Ishikawa (cell line): Measurements from ENCODE around the gene WSCD1.

Source experiments
- CEBPB ChIP-seq: IDR thresholded peaks from 2 replicates; pipeline ENCODE4 v1.6.1; 2012
- CREB1 ChIP-seq: IDR thresholded peaks from 2 replicates; pipeline ENCODE4 v1.6.1; 2012; ENCODE audit warnings: low read depth
- EGR1 ChIP-seq: IDR thresholded peaks from 2 replicates; pipeline ENCODE4 v1.6.1; 2012
- EP300 ChIP-seq: IDR thresholded peaks from 2 replicates; pipeline ENCODE4 v1.6.1; 2012; ENCODE audit warnings: borderline replicate concordance
- FOXM1 ChIP-seq: IDR thresholded peaks from 2 replicates; pipeline ENCODE4 v1.6.1; 2012; ENCODE audit warnings: low read depth, borderline replicate concordance
- NFIC ChIP-seq: IDR thresholded peaks from 2 replicates; pipeline ENCODE4 v1.6.1; 2012
- RAD21 ChIP-seq: IDR thresholded peaks from 2 replicates; pipeline ENCODE4 v1.6.1; 2012; ENCODE audit warnings: low read depth
- TAF1 ChIP-seq: IDR thresholded peaks from 2 replicates; pipeline ENCODE4 v1.6.1; 2012; ENCODE audit warnings: low read depth, mild to moderate bottlenecking
- TCF12 ChIP-seq: IDR thresholded peaks from 2 replicates; pipeline ENCODE4 v1.6.1; 2012; ENCODE audit warnings: low read depth
- TEAD4 ChIP-seq: IDR thresholded peaks from 2 replicates; pipeline ENCODE4 v1.6.1; 2012
- YY1 ChIP-seq: IDR thresholded peaks from 2 replicates; pipeline ENCODE4 v1.6.1; 2012; ENCODE audit warnings: low read depth
- ZBTB7A ChIP-seq: IDR thresholded peaks from 2 replicates; pipeline ENCODE4 v1.6.1; 2012; ENCODE audit warnings: low read depth
- TF ChIP-seq, protein P1 (sequence below): IDR thresholded peaks from 2 replicates; pipeline ENCODE4 v1.6.1; 2012; ENCODE audit warnings: low read depth, mild to moderate bottlenecking
- TF ChIP-seq, protein P2 (sequence below): IDR thresholded peaks from 2 replicates; pipeline ENCODE4 v1.6.1; 2012
- TF ChIP-seq, protein P3 (sequence below): IDR thresholded peaks from 2 replicates; pipeline ENCODE4 v1.6.1; 2012

The WSCD1 gene

DNA sequence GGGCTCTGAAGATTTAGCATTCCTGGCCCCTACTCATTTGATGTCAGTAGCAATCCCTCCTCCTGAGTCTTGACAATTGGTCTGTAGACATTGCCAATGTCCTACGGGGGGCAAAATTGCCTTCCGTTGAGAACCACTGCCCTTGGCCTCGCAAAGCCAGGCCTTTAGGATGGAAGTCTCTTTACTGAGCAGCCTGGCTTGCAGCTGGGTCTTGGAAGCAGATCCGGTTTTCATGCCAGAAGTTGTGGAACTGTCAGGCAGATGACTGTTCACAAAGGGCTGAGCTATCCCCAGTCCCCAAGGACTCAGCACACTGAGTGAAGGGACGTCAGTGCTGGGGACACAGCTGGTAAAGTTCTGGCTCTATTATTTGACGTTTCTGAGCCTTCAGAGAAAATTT, 83.2 kb downstream of the WSCD1 start:
- TF ChIP-seq NFIC: no peak
- TF ChIP-seq EP300: no peak
- TF ChIP-seq ZBTB7A: no peak
- no peak for TF ChIP-seq FOXM1

DNA sequence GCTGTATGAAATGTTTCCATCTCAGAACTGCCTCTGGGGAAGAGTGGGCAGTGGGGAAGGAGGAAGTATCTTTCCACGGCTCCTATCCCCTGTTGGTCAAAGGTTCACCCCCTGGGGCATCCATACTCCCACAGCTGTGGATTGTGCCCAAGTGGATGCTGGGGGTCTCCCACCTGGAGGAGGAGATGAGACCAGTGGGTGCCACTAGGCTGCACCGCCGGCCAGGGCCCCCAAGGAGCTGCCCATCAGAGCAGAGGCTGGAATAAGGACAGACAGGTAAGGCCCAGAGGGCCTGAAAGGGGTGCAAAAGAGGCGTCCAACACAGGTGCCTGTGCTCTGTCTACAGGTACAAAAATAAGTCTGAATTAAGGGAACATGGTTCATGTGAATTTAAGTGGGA, 87.5 kb downstream of the WSCD1 start:
- TF ChIP-seq RAD21 (no peak), CEBPB (no peak), TEAD4 (no peak)
- TF ChIP-seq, protein P1, sequence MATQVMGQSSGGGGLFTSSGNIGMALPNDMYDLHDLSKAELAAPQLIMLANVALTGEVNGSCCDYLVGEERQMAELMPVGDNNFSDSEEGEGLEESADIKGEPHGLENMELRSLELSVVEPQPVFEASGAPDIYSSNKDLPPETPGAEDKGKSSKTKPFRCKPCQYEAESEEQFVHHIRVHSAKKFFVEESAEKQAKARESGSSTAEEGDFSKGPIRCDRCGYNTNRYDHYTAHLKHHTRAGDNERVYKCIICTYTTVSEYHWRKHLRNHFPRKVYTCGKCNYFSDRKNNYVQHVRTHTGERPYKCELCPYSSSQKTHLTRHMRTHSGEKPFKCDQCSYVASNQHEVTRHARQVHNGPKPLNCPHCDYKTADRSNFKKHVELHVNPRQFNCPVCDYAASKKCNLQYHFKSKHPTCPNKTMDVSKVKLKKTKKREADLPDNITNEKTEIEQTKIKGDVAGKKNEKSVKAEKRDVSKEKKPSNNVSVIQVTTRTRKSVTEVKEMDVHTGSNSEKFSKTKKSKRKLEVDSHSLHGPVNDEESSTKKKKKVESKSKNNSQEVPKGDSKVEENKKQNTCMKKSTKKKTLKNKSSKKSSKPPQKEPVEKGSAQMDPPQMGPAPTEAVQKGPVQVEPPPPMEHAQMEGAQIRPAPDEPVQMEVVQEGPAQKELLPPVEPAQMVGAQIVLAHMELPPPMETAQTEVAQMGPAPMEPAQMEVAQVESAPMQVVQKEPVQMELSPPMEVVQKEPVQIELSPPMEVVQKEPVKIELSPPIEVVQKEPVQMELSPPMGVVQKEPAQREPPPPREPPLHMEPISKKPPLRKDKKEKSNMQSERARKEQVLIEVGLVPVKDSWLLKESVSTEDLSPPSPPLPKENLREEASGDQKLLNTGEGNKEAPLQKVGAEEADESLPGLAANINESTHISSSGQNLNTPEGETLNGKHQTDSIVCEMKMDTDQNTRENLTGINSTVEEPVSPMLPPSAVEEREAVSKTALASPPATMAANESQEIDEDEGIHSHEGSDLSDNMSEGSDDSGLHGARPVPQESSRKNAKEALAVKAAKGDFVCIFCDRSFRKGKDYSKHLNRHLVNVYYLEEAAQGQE: no peak
- TF ChIP-seq, protein P2, sequence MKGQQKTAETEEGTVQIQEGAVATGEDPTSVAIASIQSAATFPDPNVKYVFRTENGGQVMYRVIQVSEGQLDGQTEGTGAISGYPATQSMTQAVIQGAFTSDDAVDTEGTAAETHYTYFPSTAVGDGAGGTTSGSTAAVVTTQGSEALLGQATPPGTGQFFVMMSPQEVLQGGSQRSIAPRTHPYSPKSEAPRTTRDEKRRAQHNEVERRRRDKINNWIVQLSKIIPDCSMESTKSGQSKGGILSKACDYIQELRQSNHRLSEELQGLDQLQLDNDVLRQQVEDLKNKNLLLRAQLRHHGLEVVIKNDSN: no peak

DNA sequence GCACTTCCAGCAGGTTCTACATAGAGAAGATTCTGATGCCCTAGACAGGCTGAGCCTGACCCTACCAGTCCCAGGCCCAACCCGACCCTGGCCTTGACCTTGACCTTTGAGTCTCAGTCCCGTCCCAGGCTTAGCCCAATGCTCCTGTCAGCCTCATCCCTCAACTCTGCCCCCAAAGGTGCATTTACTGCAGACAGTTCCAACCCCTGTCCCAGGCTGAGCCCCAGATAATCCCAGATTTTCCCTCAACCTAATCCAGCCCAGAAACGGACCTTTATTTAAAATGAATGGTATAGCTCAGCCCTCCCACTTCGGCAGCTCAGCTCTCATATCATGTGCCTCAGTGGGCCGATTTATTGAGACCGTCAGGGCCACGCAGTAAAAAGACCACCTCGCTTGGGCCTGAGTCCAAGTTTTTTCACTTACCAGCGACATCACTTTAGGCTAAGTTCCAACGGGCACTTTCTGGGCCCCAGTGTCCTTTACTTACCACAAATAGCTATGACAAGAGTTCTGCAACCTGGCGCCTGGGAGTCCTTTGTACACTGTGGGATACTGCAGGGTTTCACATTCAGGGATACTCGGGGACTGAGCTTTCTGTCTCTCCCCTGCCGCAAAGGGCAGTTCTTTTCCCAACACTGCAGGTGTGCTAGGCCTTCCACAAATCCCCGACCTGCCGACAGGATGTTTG, 89.5 kb downstream of the WSCD1 start:
- no peak for TF ChIP-seq EGR1

DNA sequence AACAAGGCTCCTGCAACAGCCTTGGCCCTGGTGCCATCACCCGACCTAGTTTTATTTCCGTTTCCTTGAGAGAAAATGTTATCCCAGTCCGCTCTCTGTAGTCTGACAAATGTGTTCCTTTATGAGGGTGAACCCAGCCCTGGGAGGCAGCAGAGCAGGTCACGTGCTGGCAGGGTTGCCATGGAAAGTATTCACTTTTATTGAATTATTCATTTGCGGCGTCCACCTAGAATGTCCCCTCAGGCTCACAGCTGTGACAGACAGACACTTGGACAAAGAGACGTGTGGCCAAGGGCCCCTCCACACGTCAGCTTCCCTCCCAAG, 90.0 kb downstream of the WSCD1 start:
- no peak for TF ChIP-seq TAF1

DNA sequence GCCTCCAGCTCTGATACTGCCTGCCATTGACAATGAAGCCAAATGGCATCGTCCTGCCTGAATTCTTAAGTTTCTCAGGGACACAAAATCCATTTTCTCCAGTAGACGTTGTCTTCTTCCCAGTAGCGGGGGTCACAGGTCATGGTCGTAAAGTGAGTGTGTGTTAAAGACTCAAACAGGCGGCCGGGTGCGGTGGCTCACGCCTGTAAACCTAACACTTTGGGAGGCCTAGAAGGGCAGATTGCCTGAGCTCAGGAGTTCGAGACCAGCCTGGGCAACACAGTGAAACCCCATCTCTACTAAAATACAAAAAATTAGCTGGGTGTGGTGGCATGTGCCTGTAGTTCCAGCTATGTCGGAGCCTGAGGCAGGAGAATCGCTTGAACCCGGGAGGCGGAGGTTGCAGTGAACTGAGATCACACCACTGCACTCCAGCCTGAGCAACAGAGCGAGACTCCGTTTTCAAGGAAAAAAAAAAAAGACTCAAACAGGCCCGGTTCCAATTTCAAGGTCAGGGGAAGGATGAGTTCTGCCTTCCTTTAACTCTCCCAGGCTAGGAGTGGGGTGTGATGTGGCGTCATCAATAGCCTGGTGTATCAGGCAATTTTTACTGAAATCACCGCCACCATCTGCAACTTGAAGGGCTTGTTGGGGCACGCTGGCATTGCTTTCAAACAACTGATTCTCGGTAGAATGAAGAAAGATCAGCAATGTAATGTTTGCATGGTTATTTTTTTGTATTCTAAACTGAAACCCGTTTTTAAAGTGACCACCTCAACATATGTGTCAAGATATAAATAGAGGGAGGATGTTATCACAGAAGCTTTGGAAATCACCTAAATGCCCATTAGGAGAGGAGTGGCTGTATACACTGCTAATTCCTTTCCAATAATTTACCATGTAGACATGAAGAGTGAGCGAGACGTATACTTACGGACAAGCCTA, 91.0 kb downstream of the WSCD1 start:
- TF ChIP-seq NFIC: no peak

DNA sequence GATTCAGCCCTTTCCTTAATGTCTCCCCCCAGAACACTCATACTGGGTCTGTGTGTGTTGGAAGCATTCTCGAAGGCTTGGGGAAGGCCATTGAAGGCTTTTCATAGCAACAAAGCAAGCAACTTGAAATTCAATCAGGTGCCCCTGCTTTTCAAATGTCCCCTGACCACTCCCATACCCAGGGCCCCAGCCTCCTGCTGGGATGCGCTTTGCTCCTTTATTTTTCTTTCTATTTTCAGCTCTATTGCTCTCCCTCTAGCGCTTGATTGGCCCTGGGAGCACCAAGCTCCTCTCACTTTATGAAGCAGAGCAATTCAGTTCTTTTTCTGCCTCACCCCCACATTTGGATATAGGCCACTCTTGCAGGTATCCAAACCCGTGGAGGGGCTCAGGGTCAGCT, 92.0 kb downstream of the WSCD1 start:
- TF ChIP-seq TCF12: no peak
- no peak for TF ChIP-seq ZBTB7A
- TF ChIP-seq CEBPB: no peak
- TF ChIP-seq, protein P2: no peak
- TF ChIP-seq, protein P1: no peak
- no peak for TF ChIP-seq TAF1
- no peak for TF ChIP-seq EP300
- TF ChIP-seq, protein P3, sequence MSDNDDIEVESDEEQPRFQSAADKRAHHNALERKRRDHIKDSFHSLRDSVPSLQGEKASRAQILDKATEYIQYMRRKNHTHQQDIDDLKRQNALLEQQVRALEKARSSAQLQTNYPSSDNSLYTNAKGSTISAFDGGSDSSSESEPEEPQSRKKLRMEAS: no peak
- TF ChIP-seq RAD21: no peak
- no peak for TF ChIP-seq YY1
- no peak for TF ChIP-seq FOXM1
- no peak for TF ChIP-seq CREB1
- TF ChIP-seq TEAD4: no peak
- TF ChIP-seq EGR1: no peak
- no peak for TF ChIP-seq NFIC

DNA sequence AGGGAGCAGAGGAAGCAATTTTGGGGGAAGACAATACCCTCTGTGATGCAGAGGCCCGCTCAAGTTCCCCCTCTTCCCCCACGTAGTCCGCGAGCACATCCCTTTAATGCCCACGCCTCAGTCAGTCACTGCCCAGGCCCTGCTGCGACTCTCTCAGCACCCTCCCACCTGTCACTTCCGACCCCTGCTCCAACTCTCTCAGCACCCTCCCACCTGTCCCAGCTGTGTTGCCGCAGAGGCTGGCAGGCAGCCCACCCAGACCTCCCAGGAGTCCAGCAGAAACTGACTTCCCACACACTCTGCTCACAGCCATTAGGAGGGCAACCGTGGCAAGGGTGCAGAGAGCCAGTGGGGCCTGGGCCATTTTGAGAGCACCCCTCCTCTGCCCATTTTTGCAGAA, 92.7 kb downstream of the WSCD1 start:
- TF ChIP-seq TEAD4 (no peak), TCF12 (no peak), EGR1 (no peak), CREB1 (no peak), EP300 (no peak), FOXM1 (no peak), ZBTB7A (no peak), RAD21 (no peak), NFIC (no peak)
- TF ChIP-seq, protein P1: no peak
- TF ChIP-seq, protein P2: no peak
